ENCODE results near the gene LGALS9.
"Not testable (repeated sequence)": the region's sequence is repeated elsewhere in the genome, so short reads cannot be mapped to it uniquely, and the experiment has no call there.

LGALS9 gene

GRCh38 chr17:27628376-27628775 is 2.6 kb upstream of the LGALS9 start:
- DNase-seq (no peak), ATAC-seq (ENCODE audit: insufficient read depth, low read depth) (no peak)
- TF ChIP-seq CTCF (IDR thresholded peaks at IDR 0.05; ENCODE audit: borderline replicate concordance, extremely low read depth, low read length, poor library complexity, severe bottlenecking) (no peak), EZH2 (IDR thresholded peaks at IDR 0.05; ENCODE audit: borderline replicate concordance, low read depth, low read length, severe bottlenecking) (no peak)
- no peaks in the 10 kb centered on the region for H3K27me3 ChIP-seq (ENCODE audit: insufficient read depth, low read length, poor library complexity)
- no peak overlapping the region for H3K27ac ChIP-seq (ENCODE audit: low read length)
- no peak overlapping the region for H3K4me2 ChIP-seq (ENCODE audit: insufficient read depth, low read length)
- no peaks in the 10 kb centered on the region for H3K36me3 ChIP-seq (ENCODE audit: insufficient read depth, low read length)
- H3K4me3 ChIP-seq (ENCODE audit: low read depth in 1 of 2, low read length in 2 of 2) = no peak overlapping the region
- no peak overlapping the region for H2AFZ ChIP-seq (ENCODE audit: low read depth, low read length)
- no peak overlapping the region for H3K9ac ChIP-seq (ENCODE audit: low read depth, low read length)
- no peaks in the 10 kb centered on the region for H4K20me1 ChIP-seq (ENCODE audit: insufficient read depth, low read length)
- peaks cover 23% of the 10 kb centered on the region for H3K4me1 ChIP-seq (ENCODE audit: insufficient read depth, low read length)
- no peaks in the 10 kb centered on the region for H3K9me3 ChIP-seq (ENCODE audit: insufficient read depth, low read length, severe bottlenecking)
- H3K79me2 ChIP-seq (ENCODE audit: insufficient read depth, low read length) = peaks cover 22% of the 10 kb centered on the region

GRCh38 chr17:27629260-27629659 is 1.7 kb upstream of the LGALS9 start:
- Histone ChIP-seq H3K4me1 (ENCODE audit: insufficient read depth, low read length) (peaks cover 23% of the 10 kb centered on the region), H3K79me2 (ENCODE audit: insufficient read depth, low read length) (peaks cover 30% of the 10 kb centered on the region)
- H3K27me3 ChIP-seq (ENCODE audit: insufficient read depth, low read length, poor library complexity); H2AFZ ChIP-seq (ENCODE audit: low read depth, low read length); H3K27ac ChIP-seq (ENCODE audit: low read length); H3K36me3 ChIP-seq (ENCODE audit: insufficient read depth, low read length); H3K4me3 ChIP-seq (ENCODE audit: low read depth in 1 of 2, low read length in 2 of 2); DNase-seq; H3K9me3 ChIP-seq (ENCODE audit: insufficient read depth, low read length, severe bottlenecking); H3K9ac ChIP-seq (ENCODE audit: low read depth, low read length); H3K4me2 ChIP-seq (ENCODE audit: insufficient read depth, low read length); ATAC-seq (ENCODE audit: insufficient read depth, low read depth); H4K20me1 ChIP-seq (ENCODE audit: insufficient read depth, low read length): not testable (repeated sequence)

- peak; percentile 73 for ATAC-seq (ENCODE audit: insufficient read depth, low read depth)
- Histone ChIP-seq H2AFZ (ENCODE audit: low read depth, low read length) (peak overlapping the region; percentile 61), H3K9me3 (ENCODE audit: insufficient read depth, low read length, severe bottlenecking) (no peaks in the 10 kb centered on the region), H3K4me2 (ENCODE audit: insufficient read depth, low read length) (peak overlapping the region; percentile 65), H3K4me1 (ENCODE audit: insufficient read depth, low read length) (peaks cover 23% of the 10 kb centered on the region), H3K27me3 (ENCODE audit: insufficient read depth, low read length, poor library complexity) (no peaks in the 10 kb centered on the region), H3K27ac (ENCODE audit: low read length) (peak overlapping the region; percentile 86), H4K20me1 (ENCODE audit: insufficient read depth, low read length) (no peaks in the 10 kb centered on the region), H3K36me3 (ENCODE audit: insufficient read depth, low read length) (no peaks in the 10 kb centered on the region), H3K9ac (ENCODE audit: low read depth, low read length) (peak overlapping the region; percentile 53), H3K4me3 (ENCODE audit: low read depth in 1 of 2, low read length in 2 of 2) (peak overlapping the region; percentile 26 to 62; a peak in 3 of 4 replicates), H3K79me2 (ENCODE audit: insufficient read depth, low read length) (peaks cover 37% of the 10 kb centered on the region)
- peak; percentile 32 for DNase-seq
- TF ChIP-seq EZH2 (IDR thresholded peaks at IDR 0.05; ENCODE audit: borderline replicate concordance, low read depth, low read length, severe bottlenecking) (no peak), CTCF (IDR thresholded peaks at IDR 0.05; ENCODE audit: borderline replicate concordance, extremely low read depth, low read length, poor library complexity, severe bottlenecking) (no peak)
Observed at GRCh38 chr17:27631411-27631760, 398 bp downstream of the LGALS9 start.

- DNase-seq (no peak), ATAC-seq (ENCODE audit: insufficient read depth, low read depth) (no peak)
- H3K9ac ChIP-seq (ENCODE audit: low read depth, low read length) = peak overlapping the region; percentile 53
- TF ChIP-seq CTCF (IDR thresholded peaks at IDR 0.05; ENCODE audit: borderline replicate concordance, extremely low read depth, low read length, poor library complexity, severe bottlenecking) (no peak), EZH2 (IDR thresholded peaks at IDR 0.05; ENCODE audit: borderline replicate concordance, low read depth, low read length, severe bottlenecking) (no peak)
- H3K27ac ChIP-seq (ENCODE audit: low read length) = peak overlapping the region; percentile 86
- peak overlapping the region; percentile 61; the same call in 1 of the 2 replicates for H2AFZ ChIP-seq (ENCODE audit: low read depth, low read length)
- H3K4me2 ChIP-seq (ENCODE audit: insufficient read depth, low read length) = peak overlapping the region; percentile 65
- peaks cover 23% of the 10 kb centered on the region for H3K4me1 ChIP-seq (ENCODE audit: insufficient read depth, low read length)
- H3K36me3 ChIP-seq (ENCODE audit: insufficient read depth, low read length) = no peaks in the 10 kb centered on the region
- no peaks in the 10 kb centered on the region for H3K9me3 ChIP-seq (ENCODE audit: insufficient read depth, low read length, severe bottlenecking)
- peak overlapping the region; percentile 26 to 62; a peak in 3 of 4 replicates for H3K4me3 ChIP-seq (ENCODE audit: low read depth in 1 of 2, low read length in 2 of 2)
- peaks cover 37% of the 10 kb centered on the region for H3K79me2 ChIP-seq (ENCODE audit: insufficient read depth, low read length)
- H4K20me1 ChIP-seq (ENCODE audit: insufficient read depth, low read length) = no peaks in the 10 kb centered on the region
- H3K27me3 ChIP-seq (ENCODE audit: insufficient read depth, low read length, poor library complexity) = no peaks in the 10 kb centered on the region
Observed at GRCh38 chr17:27631897-27632725, 1.1 kb downstream of the LGALS9 start.

GRCh38 chr17:27632766-27633165 is 1.8 kb downstream of the LGALS9 start:
- Histone ChIP-seq H3K4me2 (ENCODE audit: insufficient read depth, low read length) (peak overlapping the region; percentile 65), H3K79me2 (ENCODE audit: insufficient read depth, low read length) (peaks cover 37% of the 10 kb centered on the region), H3K9ac (ENCODE audit: low read depth, low read length) (peak overlapping the region; percentile 53; the same call in 1 of the 2 replicates), H3K4me1 (ENCODE audit: insufficient read depth, low read length) (peaks cover 23% of the 10 kb centered on the region)
- H3K27ac ChIP-seq (ENCODE audit: low read length); H3K4me3 ChIP-seq (ENCODE audit: low read depth in 1 of 2, low read length in 2 of 2); H3K36me3 ChIP-seq (ENCODE audit: insufficient read depth, low read length); DNase-seq; ATAC-seq (ENCODE audit: insufficient read depth, low read depth); H3K9me3 ChIP-seq (ENCODE audit: insufficient read depth, low read length, severe bottlenecking); H3K27me3 ChIP-seq (ENCODE audit: insufficient read depth, low read length, poor library complexity); H4K20me1 ChIP-seq (ENCODE audit: insufficient read depth, low read length); H2AFZ ChIP-seq (ENCODE audit: low read depth, low read length): not testable (repeated sequence)
